OCI-LY1 (cell line): ENCODE measurements around the gene FIBP.

ENCODE experiments used
- H2AFZ ChIP-seq: fragments of 200-600 bp; sonication (generic), shearing (Covaris generic); 2 replicates; pipeline ENCODE4 v1.6.0; 2014; ENCODE audit warnings: antibody characterized with exemption, mild to moderate bottlenecking, low read length
- H3F3A ChIP-seq: fragments of 200-600 bp; sonication (generic), shearing (Covaris generic); 2 replicates; pipeline ENCODE4 v1.6.0; 2014; ENCODE audit warnings: mild to moderate bottlenecking, antibody characterized with exemption, low read length, moderate library complexity; ENCODE audit not compliant: insufficient read depth
- H3K27ac ChIP-seq: fragments of 200-600 bp; sonication (generic); 2 replicates; pipeline ENCODE4 v1.5.1; 2014; ENCODE audit warnings: low read length, mixed run types, mild to moderate bottlenecking, low read depth; ENCODE audit not compliant: poor library complexity, severe bottlenecking
- H3K27me3 ChIP-seq: fragments of 200-600 bp; sonication (generic); 2 replicates; pipeline ENCODE4 v1.6.0; 2014; ENCODE audit warnings: antibody characterized with exemption, mild to moderate bottlenecking, low read length, moderate library complexity; ENCODE audit not compliant: insufficient read depth
- H3K36me3 ChIP-seq: fragments of 200-600 bp; sonication (generic); 2 replicates; pipeline ENCODE4 v1.6.1; 2014; ENCODE audit warnings: mild to moderate bottlenecking, antibody characterized with exemption, low read length, moderate library complexity, mixed read lengths; ENCODE audit not compliant: insufficient read depth
- H3K4me1 ChIP-seq: fragments of 200-600 bp; sonication (generic); 2 replicates; pipeline ENCODE4 v1.5.1; 2014; ENCODE audit warnings: mild to moderate bottlenecking, low read length, moderate library complexity; ENCODE audit not compliant: insufficient read depth, severe bottlenecking
- H3K4me2 ChIP-seq: fragments of 200-600 bp; sonication (generic), shearing (Covaris generic); 2 replicates; pipeline ENCODE4 v1.6.1; 2014; ENCODE audit warnings: low read length
- H3K4me3 ChIP-seq: fragments of 200-600 bp; sonication (generic); 2 replicates; pipeline ENCODE4 v1.5.1; 2014; ENCODE audit warnings: low read length, low read depth, mild to moderate bottlenecking, mixed read lengths; ENCODE audit not compliant: poor library complexity, severe bottlenecking
- H3K79me2 ChIP-seq: fragments of 200-600 bp; shearing (Covaris generic); 2 replicates; pipeline ENCODE4 v1.6.1; 2016; ENCODE audit warnings: mixed run types, low read length, mixed read lengths; ENCODE audit not compliant: insufficient read depth
- H3K9ac ChIP-seq: fragments of 200-600 bp; sonication (generic), shearing (Covaris generic); 2 replicates; pipeline ENCODE4 v1.6.1; 2014; ENCODE audit warnings: mild to moderate bottlenecking, low read length, mixed read lengths
- H3K9me2 ChIP-seq: fragments of 200-600 bp; sonication (generic), shearing (Covaris generic); 2 replicates; pipeline ENCODE4 v1.6.1; 2014; ENCODE audit warnings: low read depth, mild to moderate bottlenecking, low read length, mixed read lengths
- H3K9me3 ChIP-seq: fragments of 200-600 bp; shearing (Covaris generic); 2 replicates; pipeline ENCODE4 v1.6.1; 2014; ENCODE audit warnings: low read length, mixed read lengths
- H4K20me1 ChIP-seq: fragments of 200-600 bp; sonication (generic), shearing (Covaris generic); 2 replicates; pipeline ENCODE4 v1.6.0; 2016; ENCODE audit warnings: mild to moderate bottlenecking, low read length; ENCODE audit not compliant: insufficient read depth
- CTCF ChIP-seq: fragments of 200-600 bp; sonication (generic), shearing (Covaris generic); IDR thresholded peaks from 2 replicates; pipeline ENCODE4 v1.5.1; 2017; ENCODE audit warnings: mild to moderate bottlenecking, antibody characterized with exemption, low read length, moderate library complexity, mixed read lengths
- EZH2 ChIP-seq: fragments of 200-600 bp; sonication (generic), shearing (Covaris generic); IDR thresholded peaks from 2 replicates; pipeline ENCODE4 v1.8.0; 2017; ENCODE audit warnings: borderline replicate concordance, mixed run types, mild to moderate bottlenecking, antibody characterized with exemption, low read length, moderate library complexity, mixed read lengths

FIBP gene

GRCh38 chr11:65870706-65871681, 17.3 kb downstream of the FIBP start:
- H3F3A ChIP-seq: no peaks in the 10 kb centered on the region
- no peak overlapping the region for H2AFZ ChIP-seq

GRCh38 chr11:65870307-65870658, 18.0 kb downstream of the FIBP start:
- no peaks in the 10 kb centered on the region for H3F3A ChIP-seq
- H3K4me2 ChIP-seq: no peak overlapping the region
- peaks cover 3% of the 10 kb centered on the region; the same call in 1 of the 2 replicates for H3K27me3 ChIP-seq
- TF ChIP-seq EZH2: no peak
- TF ChIP-seq CTCF: no peak
- no peak overlapping the region for H3K27ac ChIP-seq
- no peaks in the 10 kb centered on the region for H3K79me2 ChIP-seq
- peaks cover 22% of the 10 kb centered on the region for H3K36me3 ChIP-seq
- H3K4me1 ChIP-seq: peaks cover 10% of the 10 kb centered on the region
- H4K20me1 ChIP-seq: no peaks in the 10 kb centered on the region
- no peaks in the 10 kb centered on the region for H3K9me2 ChIP-seq
- no peak overlapping the region for H3K4me3 ChIP-seq
- no peak overlapping the region for H3K9ac ChIP-seq
- no peak overlapping the region for H2AFZ ChIP-seq
- no peaks in the 10 kb centered on the region for H3K9me3 ChIP-seq

More at GRCh38 chr11:65870706-65871681, 17.3 kb downstream of the FIBP start:
- Histone ChIP-seq H3K4me1 (peaks cover 10% of the 10 kb centered on the region), H3K9me2 (no peaks in the 10 kb centered on the region), H3K4me3 (no peak overlapping the region), H3K27ac (no peak overlapping the region), H3K79me2 (no peaks in the 10 kb centered on the region), H4K20me1 (no peaks in the 10 kb centered on the region), H3K36me3 (peaks cover 15% of the 10 kb centered on the region), H3K4me2 (no peak overlapping the region), H3K9ac (no peak overlapping the region), H3K9me3 (no peaks in the 10 kb centered on the region), H3K27me3 (peaks cover 3% of the 10 kb centered on the region; the same call in 1 of the 2 replicates)
- no peak for TF ChIP-seq CTCF
- TF ChIP-seq EZH2: no peak

GRCh38 chr11:65869643-65870306, 18.5 kb downstream of the FIBP start:
- H4K20me1 ChIP-seq: no peaks in the 10 kb centered on the region
- peaks cover 10% of the 10 kb centered on the region for H3K4me1 ChIP-seq
- no peak overlapping the region for H3K4me2 ChIP-seq
- H3K36me3 ChIP-seq: peaks cover 27% of the 10 kb centered on the region
- no peak overlapping the region for H3K9ac ChIP-seq
- peaks cover 3% of the 10 kb centered on the region; the same call in 1 of the 2 replicates for H3K27me3 ChIP-seq
- H3K27ac ChIP-seq: no peak overlapping the region
- no peaks in the 10 kb centered on the region for H3F3A ChIP-seq
- no peak overlapping the region for H3K4me3 ChIP-seq
- H3K9me2 ChIP-seq: no peaks in the 10 kb centered on the region
- no peaks in the 10 kb centered on the region for H3K9me3 ChIP-seq
- no peak for TF ChIP-seq CTCF
- TF ChIP-seq EZH2: no peak
- no peak overlapping the region for H2AFZ ChIP-seq
- no peaks in the 10 kb centered on the region for H3K79me2 ChIP-seq
